IPS-18a (cell line): ENCODE results near the gene ZNF263.
"Not testable (repeated sequence)": the region's sequence is repeated elsewhere in the genome, so short reads cannot be mapped to it uniquely, and the experiment has no call there.

Source experiments
- H3K27ac ChIP-seq: one replicate; pipeline ENCODE4 v1.5.1; 2013; ENCODE audit warnings: low read length
- H3K27me3 ChIP-seq: one replicate; pipeline ENCODE4 v1.6.1; 2013; ENCODE audit warnings: mild to moderate bottlenecking, low read length; ENCODE audit not compliant: control insufficient read depth, insufficient read depth
- H3K36me3 ChIP-seq: one replicate; pipeline ENCODE4 v1.6.1; 2013; ENCODE audit warnings: low read depth, low read length; ENCODE audit not compliant: control insufficient read depth
- H3K4me1 ChIP-seq: one replicate; pipeline ENCODE4 v1.6.1; 2013; ENCODE audit warnings: low read depth, low read length; ENCODE audit not compliant: control insufficient read depth
- H3K4me3 ChIP-seq: one replicate; pipeline ENCODE4 v1.5.1; 2013; ENCODE audit warnings: low read length
- H3K9ac ChIP-seq: one replicate; pipeline ENCODE4 v1.6.1; 2013; ENCODE audit warnings: mild to moderate bottlenecking, low read length, moderate library complexity
- H3K9me3 ChIP-seq: one replicate; pipeline ENCODE4 v1.6.1; 2013; ENCODE audit warnings: low read depth, low read length; ENCODE audit not compliant: control insufficient read depth

ZNF263 gene

DNA sequence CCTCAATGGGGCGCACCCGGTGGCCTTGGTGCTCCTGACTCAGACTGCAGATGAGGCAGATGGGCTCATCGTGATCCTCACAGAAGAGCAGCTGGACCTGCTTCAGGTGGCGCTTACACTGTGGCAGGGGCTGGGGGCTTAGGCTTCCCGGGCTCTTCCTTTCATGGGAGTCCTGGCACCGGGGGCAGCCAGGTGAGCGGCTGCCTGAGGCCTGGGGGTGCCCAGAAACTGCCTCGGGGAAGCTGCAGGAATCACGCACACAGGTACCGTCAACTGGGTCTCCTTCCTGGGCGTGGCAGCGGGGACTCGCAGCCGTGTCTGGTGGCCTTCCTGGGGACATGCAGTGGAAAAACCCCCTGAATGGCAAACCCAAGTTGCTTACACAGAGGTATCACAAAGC is 33.8 kb upstream of the ZNF263 start:
- H3K4me1 ChIP-seq = no peaks in the 10 kb centered on the region
- H3K27ac ChIP-seq = no peak overlapping the region
- no peak overlapping the region for H3K4me3 ChIP-seq
- H3K27me3 ChIP-seq = no peaks in the 10 kb centered on the region
- H3K36me3 ChIP-seq = no peaks in the 10 kb centered on the region
- no peak overlapping the region for H3K9ac ChIP-seq
- peaks cover 4% of the 10 kb centered on the region for H3K9me3 ChIP-seq

GRCh38 chr16:3252967-3253366 is 30.3 kb upstream of the ZNF263 start:
- no peaks in the 10 kb centered on the region for H3K36me3 ChIP-seq
- no peaks in the 10 kb centered on the region for H3K27me3 ChIP-seq
- H3K9me3 ChIP-seq = peaks cover 9% of the 10 kb centered on the region
- H3K9ac ChIP-seq = no peak overlapping the region
- no peaks in the 10 kb centered on the region for H3K4me1 ChIP-seq
- H3K27ac ChIP-seq = no peak overlapping the region
- H3K4me3 ChIP-seq = no peak overlapping the region

DNA sequence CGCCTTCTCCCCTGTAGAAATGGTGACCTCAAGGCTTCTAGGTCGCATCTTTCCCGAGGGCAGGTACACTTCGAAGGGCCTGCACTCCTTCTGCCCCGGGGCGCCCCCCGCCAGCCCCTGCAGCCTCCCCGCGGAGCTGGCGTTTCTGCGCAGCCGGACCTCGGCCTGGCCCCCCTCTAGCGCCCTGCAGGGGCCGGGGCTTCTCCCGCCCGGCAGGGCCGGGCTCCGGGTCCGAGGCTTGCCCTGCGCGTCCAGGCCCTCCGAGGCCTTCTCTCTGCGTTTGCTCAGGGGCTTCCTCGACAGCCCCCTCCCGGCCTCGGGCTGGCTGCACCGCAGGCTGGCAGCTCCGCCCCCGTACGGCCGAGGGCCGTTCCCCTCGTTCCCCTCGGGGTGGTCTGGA is 29.0 kb upstream of the ZNF263 start:
- Histone ChIP-seq H3K4me1 (no peaks in the 10 kb centered on the region), H3K9me3 (peaks cover 9% of the 10 kb centered on the region), H3K36me3 (no peaks in the 10 kb centered on the region), H3K27ac (no peak overlapping the region), H3K9ac (no peak overlapping the region), H3K4me3 (no peak overlapping the region), H3K27me3 (no peaks in the 10 kb centered on the region)

DNA sequence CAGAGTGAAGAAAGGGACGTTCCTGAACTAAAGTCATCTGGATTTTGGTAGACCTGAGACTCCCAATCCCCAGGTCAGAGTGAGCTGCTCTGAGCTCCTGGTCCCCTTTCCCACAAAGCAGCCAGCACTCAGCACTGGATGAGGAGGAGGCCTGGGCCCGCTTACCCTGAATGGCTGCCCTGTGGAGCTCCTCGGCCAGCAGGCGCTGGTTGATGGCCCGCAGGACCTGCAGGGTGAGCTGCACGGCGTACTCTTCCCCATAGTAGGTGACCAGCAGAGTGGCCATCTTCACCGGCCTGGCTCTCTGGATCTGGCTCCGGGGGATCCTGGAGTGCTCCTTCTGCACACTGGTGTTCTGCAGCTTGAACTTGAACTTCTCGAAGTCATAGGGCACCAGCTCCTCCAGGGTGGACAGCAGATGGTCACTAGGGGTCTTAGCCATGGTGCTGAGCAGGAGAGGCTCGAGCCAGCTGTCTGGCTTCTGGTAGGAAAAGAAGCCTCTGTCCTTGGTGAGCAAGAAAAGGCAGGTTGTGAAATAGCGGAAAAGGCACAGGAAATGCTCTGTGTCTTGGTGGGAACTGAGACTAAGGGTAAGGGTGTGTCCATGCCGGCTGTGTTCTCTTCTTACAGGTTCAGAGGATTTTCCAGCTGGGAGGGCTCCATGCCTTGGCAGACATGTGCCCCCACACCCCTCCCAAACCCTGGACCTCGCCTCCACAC is 27.0 kb upstream of the ZNF263 start, which contains the start of gene MEFV:
Gene MEFV (minus strand): TSS at position 488 of the 720 bp plus-strand sequence. CDS start 46 bp downstream, at position 442.
- Histone ChIP-seq H3K9ac (no peak within 1 kb of the TSS), H3K36me3 (no peaks in the 10 kb centered on the region), H3K4me1 (no peaks in the 10 kb centered on the region), H3K27ac (no peak within 1 kb of the TSS), H3K4me3 (no peak within 1 kb of the TSS), H3K27me3 (no peaks in the 10 kb centered on the region), H3K9me3 (peaks cover 7% of the 10 kb centered on the region)

GRCh38 chr16:3256866-3257465 is 26.3 kb upstream of the ZNF263 start:
- no peak overlapping the region for H3K27ac ChIP-seq
- no peak overlapping the region for H3K4me3 ChIP-seq
- H3K9me3 ChIP-seq = peaks cover 7% of the 10 kb centered on the region
- no peaks in the 10 kb centered on the region for H3K4me1 ChIP-seq
- peaks cover 3% of the 10 kb centered on the region for H3K27me3 ChIP-seq
- H3K9ac ChIP-seq = no peak overlapping the region
- no peaks in the 10 kb centered on the region for H3K36me3 ChIP-seq

DNA sequence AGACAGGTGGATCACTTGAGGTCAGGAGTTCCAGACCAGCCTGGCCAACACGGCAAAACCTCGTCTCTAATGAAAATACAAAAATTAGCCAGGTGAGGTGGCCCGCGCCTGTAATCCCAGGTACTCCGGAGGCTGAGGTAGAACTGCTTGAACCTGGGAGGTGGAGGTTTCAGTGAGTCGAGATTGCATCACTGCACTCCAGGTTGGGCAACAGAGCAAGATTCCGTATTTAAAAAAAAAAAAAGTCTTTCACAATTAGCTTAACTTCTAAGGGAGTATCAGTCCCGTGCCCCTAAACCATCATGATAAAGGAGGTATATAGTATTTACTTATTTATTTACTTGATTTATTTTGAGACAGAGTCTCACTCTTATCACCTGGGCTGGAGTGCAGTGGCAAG is 23.5 kb upstream of the ZNF263 start:
- Histone ChIP-seq H3K9me3 (peaks cover 5% of the 10 kb centered on the region), H3K27me3 (peaks cover 12% of the 10 kb centered on the region), H3K4me3 (no peak overlapping the region), H3K27ac (no peak overlapping the region), H3K4me1 (no peaks in the 10 kb centered on the region), H3K36me3 (no peaks in the 10 kb centered on the region), H3K9ac (no peak overlapping the region)

DNA sequence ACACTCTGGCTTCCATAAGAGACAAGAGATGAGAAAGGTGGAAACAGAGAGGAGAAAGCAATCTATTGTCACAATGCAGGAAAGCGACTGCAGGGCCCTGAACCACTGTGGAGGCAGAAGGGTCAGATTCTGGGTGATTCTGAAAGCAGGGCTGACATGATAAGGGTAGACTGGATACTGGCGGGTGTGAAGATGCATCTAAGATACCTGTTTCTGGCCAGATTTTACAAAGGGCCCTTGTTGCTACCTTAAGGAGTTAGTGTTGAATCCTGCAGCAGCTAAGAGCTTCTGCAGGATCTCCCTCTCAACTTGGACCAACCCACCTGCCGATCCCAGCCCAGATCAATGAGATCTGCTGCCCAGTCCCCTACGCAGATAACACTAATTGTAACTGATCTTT is 20.8 kb upstream of the ZNF263 start:
- H3K36me3 ChIP-seq = no peaks in the 10 kb centered on the region
- peaks cover 22% of the 10 kb centered on the region for H3K27me3 ChIP-seq
- H3K27ac ChIP-seq = no peak overlapping the region
- no peaks in the 10 kb centered on the region for H3K9me3 ChIP-seq
- H3K4me1 ChIP-seq = no peaks in the 10 kb centered on the region
- no peak overlapping the region for H3K4me3 ChIP-seq
- no peak overlapping the region for H3K9ac ChIP-seq

GRCh38 chr16:3264137-3265036 is 18.9 kb upstream of the ZNF263 start:
- Histone ChIP-seq H3K9me3 (no peaks in the 10 kb centered on the region), H3K4me3 (peak overlapping the region; percentile 64), H3K9ac (no peak overlapping the region), H3K27ac (no peak overlapping the region), H3K4me1 (no peaks in the 10 kb centered on the region), H3K36me3 (no peaks in the 10 kb centered on the region), H3K27me3 (peaks cover 22% of the 10 kb centered on the region)

DNA sequence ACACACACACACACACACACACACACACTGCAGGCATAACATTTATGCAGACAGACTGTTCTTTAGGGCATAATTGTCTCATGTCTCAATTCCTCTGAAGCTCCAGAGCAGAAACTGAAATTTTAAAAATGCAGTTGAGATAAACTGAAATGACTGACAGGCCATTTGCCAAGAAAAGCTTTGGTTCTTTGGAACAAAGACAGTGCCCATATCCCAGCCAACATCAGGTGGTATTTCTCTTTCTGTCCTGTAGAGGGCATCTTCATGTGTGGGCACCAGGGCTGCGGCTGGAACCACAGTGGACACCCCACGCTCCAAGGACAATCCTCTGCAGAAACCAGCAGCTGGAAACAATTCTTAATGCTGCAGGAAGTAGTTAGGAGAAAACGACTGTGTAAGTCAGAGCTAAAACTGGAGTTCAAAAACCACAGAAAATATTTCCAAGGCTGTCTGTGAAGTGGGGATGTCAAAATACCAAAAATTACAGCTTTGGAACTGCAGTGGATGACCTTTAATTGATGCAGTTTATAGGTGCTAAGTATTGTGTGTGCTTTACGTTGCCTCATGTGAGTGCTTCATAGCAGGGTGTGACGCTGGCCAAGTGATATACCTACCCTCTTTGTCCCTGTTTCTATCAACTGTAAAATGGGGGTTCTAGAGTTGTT is 16.3 kb upstream of the ZNF263 start:
- Histone ChIP-seq H3K27ac (no peak overlapping the region), H3K9me3 (no peaks in the 10 kb centered on the region), H3K4me1 (no peaks in the 10 kb centered on the region), H3K4me3 (no peak overlapping the region), H3K27me3 (peaks cover 18% of the 10 kb centered on the region), H3K36me3 (no peaks in the 10 kb centered on the region), H3K9ac (no peak overlapping the region)

DNA sequence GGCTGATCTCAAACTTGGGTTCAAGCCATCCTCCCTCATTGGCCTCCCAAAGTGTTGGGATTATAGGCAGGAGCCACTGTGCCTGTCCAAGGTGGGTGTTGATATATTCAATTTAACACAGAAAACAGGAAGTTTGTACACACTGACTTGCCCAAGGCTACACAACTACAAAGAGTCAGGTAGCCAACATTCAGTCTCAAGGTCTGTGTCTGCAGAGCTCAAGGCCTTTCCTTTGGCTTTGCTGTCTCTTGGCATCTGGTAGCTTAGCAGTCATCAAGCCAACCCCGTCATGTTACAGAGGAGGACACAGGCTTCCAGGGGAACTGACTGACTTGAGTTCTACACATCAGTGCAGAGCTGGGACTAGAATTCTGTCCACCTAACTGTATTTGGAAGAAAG is 15.0 kb upstream of the ZNF263 start:
- Histone ChIP-seq H3K4me1 (no peaks in the 10 kb centered on the region), H3K9ac (no peak overlapping the region)

DNA sequence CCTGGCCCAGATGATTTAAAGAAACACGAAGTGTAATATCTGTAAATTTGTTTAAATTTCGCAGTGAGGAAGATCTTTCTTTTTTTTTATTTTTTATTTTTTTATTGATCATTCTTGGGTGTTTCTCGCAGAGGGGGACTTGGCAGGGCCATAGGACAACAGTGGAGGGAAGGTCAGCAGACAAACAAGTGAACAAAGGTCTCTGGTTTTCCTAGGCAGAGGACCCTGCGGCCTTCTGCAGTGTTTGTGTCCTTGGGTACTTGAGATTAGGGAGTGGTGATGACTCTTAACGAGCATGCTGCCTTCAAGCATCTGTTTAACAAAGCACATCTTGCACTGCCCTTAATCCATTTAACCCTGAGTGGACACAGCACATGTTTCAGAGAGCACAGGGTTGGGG is 12.6 kb upstream of the ZNF263 start:
- H3K9me3 ChIP-seq, H3K27me3 ChIP-seq, H3K36me3 ChIP-seq, H3K4me3 ChIP-seq, H3K4me1 ChIP-seq, H3K27ac ChIP-seq, H3K9ac ChIP-seq: not testable (repeated sequence)

More for the DNA sequence above, 15.0 kb upstream of the ZNF263 start:
- Histone ChIP-seq H3K4me3 (no peak overlapping the region), H3K27me3 (peaks cover 11% of the 10 kb centered on the region), H3K36me3 (no peaks in the 10 kb centered on the region), H3K27ac (no peak overlapping the region), H3K9me3 (no peaks in the 10 kb centered on the region)
